HUES6 (cell line): ENCODE measurements around the gene CD2AP.

Source experiments
- H3K27ac ChIP-seq: 2 replicates; pipeline ENCODE4 v1.7.0; 2013; ENCODE audit warnings: low read depth, mild to moderate bottlenecking, low read length, inconsistent platforms
- H3K27me3 ChIP-seq: 2 replicates; pipeline ENCODE4 v1.6.1; 2013; ENCODE audit warnings: low read length; ENCODE audit not compliant: control insufficient read depth, insufficient read depth
- H3K36me3 ChIP-seq: 2 replicates; pipeline ENCODE4 v1.6.1; 2013; ENCODE audit warnings: low read length; ENCODE audit not compliant: control insufficient read depth, insufficient read depth
- H3K4me1 ChIP-seq: 2 replicates; pipeline ENCODE4 v1.6.1; 2013; ENCODE audit warnings: low read length; ENCODE audit not compliant: control insufficient read depth, insufficient read depth
- H3K4me3 ChIP-seq: 2 replicates; pipeline ENCODE4 v1.5.1; 2013; ENCODE audit warnings: low read depth, low read length
- H3K9ac ChIP-seq: one replicate; pipeline ENCODE4 v1.6.1; 2013; ENCODE audit warnings: mild to moderate bottlenecking, low read length
- H3K9me3 ChIP-seq: 2 replicates; pipeline ENCODE4 v1.6.1; 2013; ENCODE audit warnings: low read depth, low read length; ENCODE audit not compliant: control insufficient read depth, insufficient read depth

CD2AP gene

GRCh38 chr6:47603227-47603626, 125.6 kb downstream of the CD2AP start:
- H3K36me3 ChIP-seq: peaks cover 51% of the 10 kb centered on the region
- H3K9ac ChIP-seq: no peak overlapping the region
- H3K27me3 ChIP-seq: no peaks in the 10 kb centered on the region
- no peaks in the 10 kb centered on the region for H3K9me3 ChIP-seq
- no peak overlapping the region for H3K4me3 ChIP-seq
- H3K4me1 ChIP-seq: no peaks in the 10 kb centered on the region
- no peak overlapping the region for H3K27ac ChIP-seq

- H3K27me3 ChIP-seq: no peaks in the 10 kb centered on the region
- no peaks in the 10 kb centered on the region for H3K9me3 ChIP-seq
- H3K9ac ChIP-seq: no peak overlapping the region
- H3K4me3 ChIP-seq: no peak overlapping the region
- no peak overlapping the region for H3K27ac ChIP-seq
- H3K36me3 ChIP-seq: peaks cover 52% of the 10 kb centered on the region
- H3K4me1 ChIP-seq: no peaks in the 10 kb centered on the region
These were observed 126.4 kb downstream of the CD2AP start for GRCh38 chr6:47603995-47604394.

DNA sequence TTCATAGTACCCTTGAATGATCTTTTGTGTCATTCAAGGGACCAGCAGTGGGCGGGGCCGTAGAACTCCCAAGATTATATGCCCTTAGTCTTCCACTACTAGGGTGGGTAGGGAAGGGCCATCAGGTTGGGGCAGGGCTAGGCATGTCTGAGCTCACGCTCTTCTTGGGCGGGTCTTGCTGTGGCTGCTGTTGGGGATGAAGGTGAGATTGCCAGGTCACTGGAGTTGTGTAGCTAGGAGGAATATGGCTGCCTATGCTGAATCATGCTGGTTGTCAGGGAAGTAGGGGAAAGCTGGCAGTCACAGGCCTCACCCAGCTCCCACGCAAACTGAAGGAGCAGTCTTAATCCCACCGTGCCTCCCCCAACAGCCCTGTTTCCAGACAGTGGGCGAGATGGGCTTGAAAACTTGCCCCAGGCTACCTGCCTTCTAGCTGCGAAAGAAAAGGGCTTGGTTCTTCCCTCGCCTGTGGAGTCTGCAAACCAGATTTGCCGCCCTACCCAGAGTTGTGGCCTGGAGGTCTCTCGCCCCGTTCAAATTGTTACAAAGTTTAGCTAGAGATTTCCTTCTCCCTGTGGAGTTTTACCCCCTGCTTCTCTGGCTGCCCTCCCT, 144.4 kb downstream of the CD2AP start:
- H3K27me3 ChIP-seq: no peaks in the 10 kb centered on the region
- H3K4me3 ChIP-seq: no peak overlapping the region
- 0 out of 2 replicates have a peak, but pooled peaks cover 3% of the 10 kb centered on the region for H3K9me3 ChIP-seq
- H3K27ac ChIP-seq: peak overlapping the region; percentile 74; the same call in 1 of the 2 replicates
- H3K9ac ChIP-seq: no peak overlapping the region
- H3K36me3 ChIP-seq: peaks cover 57% of the 10 kb centered on the region
- H3K4me1 ChIP-seq: peaks cover 6% of the 10 kb centered on the region; the same call in 1 of the 2 replicates

DNA sequence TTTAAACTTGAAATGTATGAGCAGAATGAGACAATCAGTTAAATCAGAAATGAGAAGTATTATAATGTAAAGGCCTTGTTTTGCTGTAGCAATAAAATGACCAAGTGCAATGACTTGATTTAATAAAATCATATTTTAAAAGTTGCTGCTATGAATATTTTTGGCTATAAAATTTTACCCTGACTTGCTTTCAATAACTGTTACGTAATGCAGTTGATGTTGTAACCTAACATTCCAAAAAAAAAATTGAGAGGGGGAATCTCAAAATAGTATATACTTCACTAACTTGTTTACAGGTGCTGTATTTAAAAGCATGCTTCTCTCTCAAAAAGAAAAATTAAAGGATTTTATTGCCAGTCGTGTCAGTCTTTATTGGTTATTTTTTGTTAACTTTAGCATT, 149.2 kb downstream of the CD2AP start:
- peaks cover 23% of the 10 kb centered on the region for H3K36me3 ChIP-seq
- no peak overlapping the region for H3K9ac ChIP-seq
- H3K27me3 ChIP-seq: no peaks in the 10 kb centered on the region
- H3K4me3 ChIP-seq: no peak overlapping the region
- H3K27ac ChIP-seq: no peak overlapping the region
- H3K9me3 ChIP-seq: 0 out of 2 replicates have a peak, but pooled peaks cover 2% of the 10 kb centered on the region
- H3K4me1 ChIP-seq: peaks cover 8% of the 10 kb centered on the region; the same call in 1 of the 2 replicates

- Histone ChIP-seq H3K9ac (no peak overlapping the region), H3K4me1 (peaks cover 9% of the 10 kb centered on the region; the same call in 1 of the 2 replicates), H3K27ac (no peak overlapping the region), H3K9me3 (no peaks in the 10 kb centered on the region), H3K4me3 (no peak overlapping the region), H3K36me3 (peaks cover 9% of the 10 kb centered on the region; the same call in 1 of the 2 replicates), H3K27me3 (no peaks in the 10 kb centered on the region)
These were observed 151.1 kb downstream of the CD2AP start for GRCh38 chr6:47628448-47629272.

DNA sequence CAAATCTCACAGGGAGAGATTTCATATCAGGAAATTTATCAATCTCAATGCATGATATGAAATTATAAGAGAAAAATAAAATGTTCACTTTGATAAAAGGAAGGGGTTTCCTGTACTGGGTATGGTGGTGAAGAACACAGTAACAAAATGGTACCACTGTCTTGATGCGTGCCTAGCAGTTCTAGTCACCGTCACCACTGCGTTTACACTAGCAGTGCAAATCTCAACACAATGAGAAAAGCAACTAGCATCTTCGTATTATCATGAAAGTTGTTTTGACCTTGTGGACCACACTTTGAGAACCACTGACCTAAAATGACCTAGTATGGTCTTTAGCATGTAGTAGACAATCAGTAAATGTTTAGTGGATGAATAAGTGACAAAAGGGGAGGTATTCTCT, 152.4 kb downstream of the CD2AP start:
- Histone ChIP-seq H3K4me3 (no peak overlapping the region), H3K4me1 (peaks cover 14% of the 10 kb centered on the region; the same call in 1 of the 2 replicates), H3K9ac (no peak overlapping the region), H3K27me3 (no peaks in the 10 kb centered on the region), H3K27ac (no peak overlapping the region), H3K36me3 (0 out of 2 replicates have a peak, but pooled peaks cover 2% of the 10 kb centered on the region), H3K9me3 (no peaks in the 10 kb centered on the region)

GRCh38 chr6:47630587-47630986, 153.0 kb downstream of the CD2AP start:
- Histone ChIP-seq H3K27ac (no peak overlapping the region), H3K4me3 (no peak overlapping the region), H3K27me3 (no peaks in the 10 kb centered on the region), H3K4me1 (peaks cover 14% of the 10 kb centered on the region; the same call in 1 of the 2 replicates), H3K36me3 (no peaks in the 10 kb centered on the region), H3K9ac (no peak overlapping the region), H3K9me3 (no peaks in the 10 kb centered on the region)

GRCh38 chr6:47631269-47631772, 153.7 kb downstream of the CD2AP start:
- no peaks in the 10 kb centered on the region for H3K27me3 ChIP-seq
- no peaks in the 10 kb centered on the region for H3K9me3 ChIP-seq
- H3K36me3 ChIP-seq: no peaks in the 10 kb centered on the region
- H3K9ac ChIP-seq: no peak overlapping the region
- peaks cover 14% of the 10 kb centered on the region; the same call in 1 of the 2 replicates for H3K4me1 ChIP-seq
- no peak overlapping the region for H3K27ac ChIP-seq
- no peak overlapping the region for H3K4me3 ChIP-seq

DNA sequence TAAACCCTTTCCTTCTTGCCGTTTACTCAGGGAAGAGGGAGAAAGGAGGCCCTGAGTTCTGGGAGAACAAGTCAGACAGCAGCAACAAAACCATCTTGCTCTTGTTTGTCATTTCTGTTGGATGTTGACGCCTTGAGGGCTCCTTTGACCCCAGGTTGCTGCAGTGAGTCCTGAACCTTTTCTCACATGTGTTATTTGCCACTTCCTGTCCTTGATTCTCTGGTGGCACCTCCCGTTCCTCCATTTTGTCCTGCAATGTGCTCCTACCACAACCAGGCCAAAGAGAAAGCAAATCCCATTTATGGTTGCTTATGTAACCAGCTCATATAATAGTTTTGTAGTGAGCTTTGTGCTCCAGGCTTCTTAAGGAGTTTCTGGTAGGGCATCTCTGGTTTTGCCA, 154.2 kb downstream of the CD2AP start:
- H3K4me1 ChIP-seq: peaks cover 14% of the 10 kb centered on the region; the same call in 1 of the 2 replicates
- H3K27ac ChIP-seq: no peak overlapping the region
- no peaks in the 10 kb centered on the region for H3K27me3 ChIP-seq
- H3K9me3 ChIP-seq: no peaks in the 10 kb centered on the region
- no peak overlapping the region for H3K4me3 ChIP-seq
- no peaks in the 10 kb centered on the region for H3K36me3 ChIP-seq
- H3K9ac ChIP-seq: no peak overlapping the region

- Histone ChIP-seq H3K9me3 (no peaks in the 10 kb centered on the region), H3K27ac (no peak overlapping the region), H3K9ac (no peak overlapping the region), H3K27me3 (no peaks in the 10 kb centered on the region), H3K4me3 (no peak overlapping the region), H3K36me3 (no peaks in the 10 kb centered on the region), H3K4me1 (peaks cover 14% of the 10 kb centered on the region; the same call in 1 of the 2 replicates)
These were observed 155.6 kb downstream of the CD2AP start for GRCh38 chr6:47633141-47633540.
